ENCODE measurements around the gene EFHD2. TPM values are rescaled to one million over a fixed set of nuclear protein-coding genes. Genes with fewer than 3 reads are reported as not detected.

The EFHD2 gene
- total RNA-seq, 1 experiment from 2014 or later = 48.5 TPM

- H3K9me3 Mint-ChIP-seq (ENCODE audit: unreplicated experiment) = no peaks in the 10 kb centered on the region
- no peaks in the 10 kb centered on the region for H3K27me3 Mint-ChIP-seq (ENCODE audit: insufficient read depth, unreplicated experiment)
- ChIA-PET POLR2A (interaction anchor here (4.6 kb wide), 1 partner anchor 13 kb away, joined by 52 read pairs; the partner anchor contains the start of gene EFHD2), CTCF (interaction anchor here (0.9 to 1.1 kb wide), 2 partner anchors 73 to 74 kb away, joined by 3 to 4 read pairs; no protein-coding TSS in a partner anchor)
- no peak overlapping the region for H3K4me3 Mint-ChIP-seq (ENCODE audit: unreplicated experiment)
- no TSS peak for BruUV-seq (replicated peaks)
- intact Hi-C loops (cut with micrococcal nuclease) = no loop called here
- no peak overlapping the region for H3K27ac Mint-ChIP-seq (ENCODE audit: low read depth, unreplicated experiment)
- peaks cover 14% of the 10 kb centered on the region for H3K4me1 Mint-ChIP-seq (ENCODE audit: insufficient read depth, unreplicated experiment)
- DNase-seq (ENCODE audit: unreplicated experiment) = no peak
- no peak for TF ChIP-seq CTCF (IDR thresholded peaks at IDR 0.05; ENCODE audit: unreplicated experiment)
- H3K36me3 Mint-ChIP-seq (ENCODE audit: insufficient read depth, unreplicated experiment) = no peaks in the 10 kb centered on the region
These were observed 12.5 kb upstream of the EFHD2 start for GRCh38 chr1:15397236-15397635.

GRCh38 chr1:15399710-15400109 is 10.0 kb upstream of the EFHD2 start:
- BruUV-seq (replicated peaks) = no TSS peak
- no peaks in the 10 kb centered on the region for H3K27me3 Mint-ChIP-seq (ENCODE audit: insufficient read depth, unreplicated experiment)
- intact Hi-C loops (cut with micrococcal nuclease) = no loop called here
- no peaks in the 10 kb centered on the region for H3K9me3 Mint-ChIP-seq (ENCODE audit: unreplicated experiment)
- no peak overlapping the region for H3K27ac Mint-ChIP-seq (ENCODE audit: low read depth, unreplicated experiment)
- DNase-seq (ENCODE audit: unreplicated experiment) = no peak
- no peaks in the 10 kb centered on the region for H3K36me3 Mint-ChIP-seq (ENCODE audit: insufficient read depth, unreplicated experiment)
- H3K4me3 Mint-ChIP-seq (ENCODE audit: unreplicated experiment) = no peak overlapping the region
- peaks cover 14% of the 10 kb centered on the region for H3K4me1 Mint-ChIP-seq (ENCODE audit: insufficient read depth, unreplicated experiment)
- POLR2A ChIA-PET = interaction anchor here (1.5 to 4.6 kb wide), 4 partner anchors 11 to 128 kb away, joined by 3 to 52 read pairs (median 18); partner anchors contain the start of gene EFHD2
- CTCF ChIA-PET = interaction anchor here (0.6 to 1.7 kb wide), 4 partner anchors 17 to 76 kb away, joined by 3 to 6 read pairs (median 4); no protein-coding TSS in a partner anchor
- no peak for TF ChIP-seq CTCF (IDR thresholded peaks at IDR 0.05; ENCODE audit: unreplicated experiment)

- no peaks in the 10 kb centered on the region for H3K27me3 Mint-ChIP-seq (ENCODE audit: insufficient read depth, unreplicated experiment)
- DNase-seq (ENCODE audit: unreplicated experiment) = peak; percentile 95
- peaks cover 14% of the 10 kb centered on the region for H3K4me1 Mint-ChIP-seq (ENCODE audit: insufficient read depth, unreplicated experiment)
- POLR2A ChIA-PET = interaction anchor here (0.6 to 4.6 kb wide), 13 partner anchors 9 to 159 kb away, joined by 3 to 52 read pairs (median 5); partner anchors contain the start of gene EFHD2
- H3K36me3 Mint-ChIP-seq (ENCODE audit: insufficient read depth, unreplicated experiment) = no peaks in the 10 kb centered on the region
- H3K9me3 Mint-ChIP-seq (ENCODE audit: unreplicated experiment) = no peaks in the 10 kb centered on the region
- CTCF ChIA-PET = interaction anchor here (0.6 to 1.7 kb wide), 5 partner anchors 31 to 240 kb away, joined by 3 to 9 read pairs (median 6); no protein-coding TSS in a partner anchor
- intact Hi-C loops (cut with micrococcal nuclease) = no loop called here
- H3K27ac Mint-ChIP-seq (ENCODE audit: low read depth, unreplicated experiment) = no peak overlapping the region
- no peak for TF ChIP-seq CTCF (IDR thresholded peaks at IDR 0.05; ENCODE audit: unreplicated experiment)
- no TSS peak for BruUV-seq (replicated peaks)
- no peak overlapping the region for H3K4me3 Mint-ChIP-seq (ENCODE audit: unreplicated experiment)
These were observed 9.1 kb upstream of the EFHD2 start for GRCh38 chr1:15400627-15401026.

GRCh38 chr1:15401391-15402055 is 8.2 kb upstream of the EFHD2 start:
- CTCF ChIA-PET = interaction anchor here (0.6 to 1.4 kb wide), 5 partner anchors 30 to 241 kb away, joined by 3 to 9 read pairs (median 3); no protein-coding TSS in a partner anchor
- H3K4me1 Mint-ChIP-seq (ENCODE audit: insufficient read depth, unreplicated experiment) = peaks cover 15% of the 10 kb centered on the region
- no peak for DNase-seq (ENCODE audit: unreplicated experiment)
- no peaks in the 10 kb centered on the region for H3K9me3 Mint-ChIP-seq (ENCODE audit: unreplicated experiment)
- POLR2A ChIA-PET = interaction anchor here (0.6 to 4.6 kb wide), 13 partner anchors 9 to 756 kb away, joined by 3 to 52 read pairs (median 5); partner anchors contain the start of gene EFHD2
- intact Hi-C loops (cut with micrococcal nuclease) = no loop called here
- TF ChIP-seq CTCF (IDR thresholded peaks at IDR 0.05; ENCODE audit: unreplicated experiment) = no peak
- H3K27ac Mint-ChIP-seq (ENCODE audit: low read depth, unreplicated experiment) = no peak overlapping the region
- H3K36me3 Mint-ChIP-seq (ENCODE audit: insufficient read depth, unreplicated experiment) = no peaks in the 10 kb centered on the region
- no peaks in the 10 kb centered on the region for H3K27me3 Mint-ChIP-seq (ENCODE audit: insufficient read depth, unreplicated experiment)
- no peak overlapping the region for H3K4me3 Mint-ChIP-seq (ENCODE audit: unreplicated experiment)
- BruUV-seq (replicated peaks) = no TSS peak

Data from MCF 10A (cell line).